Trophoblast cell (in vitro differentiated cells and primary cell): ENCODE data around the gene TSHR.

Experiments
- DNase-seq, 2 donors: peaks; one replicate each; pipeline ENCODE4 v3.0.0-alpha.2; 2016
- H2AFZ ChIP-seq: 2 replicates; pipeline ENCODE4 v1.6.1; 2013; ENCODE audit warnings: low read length, moderate library complexity, mild to moderate bottlenecking; ENCODE audit not compliant: insufficient read depth, poor library complexity
- H2AK5ac ChIP-seq: 2 replicates; pipeline ENCODE4 v1.6.1; 2013; ENCODE audit warnings: mild to moderate bottlenecking, low read length
- H2BK120ac ChIP-seq: 2 replicates; pipeline ENCODE4 v1.6.1; 2013; ENCODE audit warnings: low read length, mild to moderate bottlenecking, moderate library complexity; ENCODE audit not compliant: insufficient read depth, poor library complexity
- H2BK12ac ChIP-seq: 2 replicates; pipeline ENCODE4 v1.6.1; 2013; ENCODE audit warnings: mild to moderate bottlenecking, low read length, moderate library complexity
- H2BK5ac ChIP-seq: 2 replicates; pipeline ENCODE4 v1.6.1; 2013; ENCODE audit warnings: low read length, low read depth, moderate library complexity, mild to moderate bottlenecking; ENCODE audit not compliant: poor library complexity
- H3K14ac ChIP-seq: 2 replicates; pipeline ENCODE4 v1.6.1; 2013; ENCODE audit warnings: mild to moderate bottlenecking, low read length
- H3K18ac ChIP-seq: 2 replicates; pipeline ENCODE4 v1.6.1; 2013; ENCODE audit warnings: mild to moderate bottlenecking, low read length
- H3K23ac ChIP-seq: 2 replicates; pipeline ENCODE4 v1.6.1; 2013; ENCODE audit warnings: low read length
- H3K27ac ChIP-seq: 2 replicates; pipeline ENCODE4 v1.5.1; 2013; ENCODE audit warnings: low read depth, mild to moderate bottlenecking, inconsistent platforms, low read length, moderate library complexity
- H3K27me3 ChIP-seq: 2 replicates; pipeline ENCODE4 v1.6.1; 2013; ENCODE audit warnings: inconsistent platforms, mild to moderate bottlenecking, low read length, moderate library complexity; ENCODE audit not compliant: insufficient read depth
- H3K36me3 ChIP-seq, 2 experiments: 1 replicate in 1 of 2; 2 replicates in 1 of 2; pipeline ENCODE4 v1.6.1; 2013; ENCODE audit warnings: low read length in 2 of 2, mild to moderate bottlenecking in 2 of 2, moderate library complexity in 1 of 2; ENCODE audit not compliant: insufficient read depth in 2 of 2, control insufficient read depth in 1 of 2
- H3K4ac ChIP-seq: 2 replicates; pipeline ENCODE4 v1.6.1; 2013; ENCODE audit warnings: low read depth, mild to moderate bottlenecking, low read length, moderate library complexity
- H3K4me1 ChIP-seq, 2 experiments: 1 replicate in 1 of 2; 2 replicates in 1 of 2; pipeline ENCODE4 v1.6.1; 2013; ENCODE audit warnings: low read length in 2 of 2, mild to moderate bottlenecking in 2 of 2, moderate library complexity in 1 of 2; ENCODE audit not compliant: insufficient read depth in 2 of 2, control insufficient read depth in 1 of 2
- H3K4me2 ChIP-seq: 2 replicates; pipeline ENCODE4 v1.6.1; 2013; ENCODE audit warnings: inconsistent platforms, mild to moderate bottlenecking, low read length, moderate library complexity
- H3K4me3 ChIP-seq: 2 replicates; pipeline ENCODE4 v1.5.1; 2013; ENCODE audit warnings: mild to moderate bottlenecking, low read depth, low read length, inconsistent platforms
- H3K79me1 ChIP-seq: one replicate; pipeline ENCODE4 v1.6.1; 2013; ENCODE audit warnings: low read length
- H3K79me2 ChIP-seq: 2 replicates; pipeline ENCODE4 v1.6.1; 2013; ENCODE audit warnings: low read length, mild to moderate bottlenecking; ENCODE audit not compliant: control insufficient read depth, insufficient read depth, poor library complexity
- H3K9ac ChIP-seq: 2 replicates; pipeline ENCODE4 v1.6.1; 2013; ENCODE audit warnings: mild to moderate bottlenecking, low read length
- H3K9me3 ChIP-seq: 2 replicates; pipeline ENCODE4 v1.6.1; 2013; ENCODE audit warnings: low read depth, mild to moderate bottlenecking, control low read depth, inconsistent platforms, low read length; ENCODE audit not compliant: insufficient read depth
- H4K12ac ChIP-seq: 2 replicates; pipeline ENCODE4 v1.6.1; 2013; ENCODE audit warnings: low read depth, mild to moderate bottlenecking, low read length, moderate library complexity
- H4K8ac ChIP-seq: 2 replicates; pipeline ENCODE4 v1.6.1; 2013; ENCODE audit warnings: low read depth, mild to moderate bottlenecking, low read length, moderate library complexity
- H4K91ac ChIP-seq: one replicate; pipeline ENCODE4 v1.6.1; 2013; ENCODE audit warnings: low read depth, mild to moderate bottlenecking, low read length, moderate library complexity
- WGBS: extraction: QIAGEN DNeasy Blood & Tissue Kit; methylation state at CpG from one replicate; pipeline ENCODE4 v1.1.7; 2013; ENCODE audit warnings: missing lambda C conversion rate; ENCODE audit not compliant: insufficient read length, insufficient coverage; ENCODE audit errors: extremely low coverage; 5-methylcytosine and 5-hydroxymethylcytosine counted together

The TSHR gene

GRCh38 chr14:80959496-80959895, 4.1 kb downstream of the TSHR start:
- no peak overlapping the region for H3K23ac ChIP-seq
- no peak overlapping the region for H3K4ac ChIP-seq
- no peak overlapping the region for H2BK120ac ChIP-seq
- no peak overlapping the region for H2AFZ ChIP-seq
- no peak overlapping the region for H3K4me2 ChIP-seq
- H2AK5ac ChIP-seq = no peak overlapping the region
- H3K27ac ChIP-seq = no peak overlapping the region
- H2BK5ac ChIP-seq = no peak overlapping the region
- no peak overlapping the region for H3K18ac ChIP-seq
- H3K27me3 ChIP-seq = no peaks in the 10 kb centered on the region
- H3K9ac ChIP-seq = no peak overlapping the region
- H2BK12ac ChIP-seq = no peak overlapping the region
- no peak overlapping the region for H4K12ac ChIP-seq
- H3K79me1 ChIP-seq = peaks cover 2% of the 10 kb centered on the region
- H3K4me1 ChIP-seq = peaks cover 0 to 5% of the 10 kb centered on the region in 2 experiments
- no peak overlapping the region for H3K4me3 ChIP-seq
- DNase-seq = no peak
- no CpG with 5 or more reads among the region's 4 CpGs for WGBS
- no peaks in the 10 kb centered on the region for H3K36me3 ChIP-seq
- H3K14ac ChIP-seq = no peak overlapping the region
- no peaks in the 10 kb centered on the region for H3K9me3 ChIP-seq
- H4K8ac ChIP-seq = no peak overlapping the region
- no peak overlapping the region for H4K91ac ChIP-seq
- H3K79me2 ChIP-seq = peaks cover 2% of the 10 kb centered on the region

GRCh38 chr14:80965037-80965436, 9.6 kb downstream of the TSHR start:
- Histone ChIP-seq H3K36me3 (no peaks in the 10 kb centered on the region), H3K9me3 (no peaks in the 10 kb centered on the region), H3K9ac (no peak overlapping the region), H4K91ac (no peak overlapping the region), H3K18ac (no peak overlapping the region), H3K14ac (no peak overlapping the region), H2BK12ac (no peak overlapping the region), H3K4me3 (no peak overlapping the region), H3K4ac (no peak overlapping the region), H3K4me1 (no peaks in the 10 kb centered on the region), H3K4me2 (no peak overlapping the region), H3K27me3 (no peaks in the 10 kb centered on the region), H3K23ac (no peak overlapping the region), H4K8ac (no peak overlapping the region), H2BK120ac (no peak overlapping the region), H2AK5ac (no peak overlapping the region), H2BK5ac (no peak overlapping the region), H4K12ac (no peak overlapping the region), H2AFZ (no peak overlapping the region), H3K79me2 (no peaks in the 10 kb centered on the region), H3K79me1 (no peaks in the 10 kb centered on the region), H3K27ac (no peak overlapping the region)
- WGBS = no CpG with 5 or more reads among the region's 5 CpGs
- DNase-seq = peak in 1 of 2 donors; percentile 30

GRCh38 chr14:80973931-80974641, 18.7 kb downstream of the TSHR start:
- no peak overlapping the region for H3K4me3 ChIP-seq
- no peak overlapping the region for H2BK12ac ChIP-seq
- no peaks in the 10 kb centered on the region for H3K9me3 ChIP-seq
- H3K36me3 ChIP-seq = no peaks in the 10 kb centered on the region
- peaks cover 9 to 12% of the 10 kb centered on the region in 2 experiments for H3K4me1 ChIP-seq
- peak; percentile 57 to 88 for DNase-seq
- no peaks in the 10 kb centered on the region for H3K27me3 ChIP-seq
- no peaks in the 10 kb centered on the region for H3K79me2 ChIP-seq
- no peak overlapping the region for H3K27ac ChIP-seq
- no peak overlapping the region for H2BK5ac ChIP-seq
- no peak overlapping the region for H4K91ac ChIP-seq
- H3K14ac ChIP-seq = no peak overlapping the region
- H3K18ac ChIP-seq = no peak overlapping the region
- H2AK5ac ChIP-seq = no peak overlapping the region
- H4K8ac ChIP-seq = no peak overlapping the region
- H3K4me2 ChIP-seq = no peak overlapping the region
- no peak overlapping the region for H4K12ac ChIP-seq
- H2BK120ac ChIP-seq = no peak overlapping the region
- no peak overlapping the region for H2AFZ ChIP-seq
- WGBS = no CpG with 5 or more reads among the region's 5 CpGs
- no peak overlapping the region for H3K4ac ChIP-seq
- H3K79me1 ChIP-seq = peaks cover 2% of the 10 kb centered on the region
- H3K9ac ChIP-seq = no peak overlapping the region
- H3K23ac ChIP-seq = no peak overlapping the region

- Histone ChIP-seq H4K91ac (no peak overlapping the region), H4K8ac (no peak overlapping the region), H3K18ac (no peak overlapping the region), H2AK5ac (no peak overlapping the region), H2AFZ (no peak overlapping the region), H3K9ac (no peak overlapping the region), H3K9me3 (no peaks in the 10 kb centered on the region), H3K4ac (no peak overlapping the region), H3K14ac (no peak overlapping the region), H3K4me2 (no peak overlapping the region), H2BK120ac (no peak overlapping the region), H3K27ac (no peak overlapping the region), H2BK12ac (no peak overlapping the region), H3K36me3 (no peaks in the 10 kb centered on the region), H3K79me1 (peaks cover 2% of the 10 kb centered on the region), H3K4me3 (no peak overlapping the region), H4K12ac (no peak overlapping the region), H3K27me3 (no peaks in the 10 kb centered on the region), H3K79me2 (no peaks in the 10 kb centered on the region), H3K4me1 (peaks cover 9 to 12% of the 10 kb centered on the region in 2 experiments), H2BK5ac (no peak overlapping the region), H3K23ac (no peak overlapping the region)
- WGBS = no CpG with 5 or more reads among the region's 2 CpGs
- no peak for DNase-seq
Observed at GRCh38 chr14:80974679-80975078, 19.3 kb downstream of the TSHR start.
